Astrocyte (in vitro differentiated cells and primary cell): ENCODE results near the gene SLC9A5. TPM values are rescaled to one million over a fixed set of nuclear protein-coding genes. Genes with fewer than 3 reads are reported as not detected.

Experiments
- microRNA-seq: library from miRNA; unstranded; fragments of <30 nt; microRNA quantifications from one replicate; pipeline ENCODE4 v1.2.0, GENCODE V29; 2020
- total RNA-seq: library from RNA; stranded (reverse); gene quantifications from 2 replicates; pipeline ENCODE4 v1.2.1, GENCODE V29; 2021

The SLC9A5 gene
- total RNA-seq, 1 donor from 2014 or later: 2.5 TPM

Small RNAs within 50 kb of the gene (microRNA-seq; reads per million reads assigned to microRNA genes)
- 411 reads per million, percentile 76 among the genes with 10 or more reads in this experiment for gene MIR328

Other genes starting within 250 kb of the SLC9A5 start
- gene CBFB, start 219.8 kb upstream of the SLC9A5 start, total RNA-seq: 94.8 and 104 TPM in 2 replicates
- 16.1 and 17.1 TPM in 2 replicates for gene PHAF1, start 139.0 kb upstream of the SLC9A5 start, total RNA-seq
- 7.6 and 9.4 TPM in 2 replicates for gene B3GNT9, start 98.0 kb upstream of the SLC9A5 start, total RNA-seq
- 10.1 and 11.0 TPM in 2 replicates for gene TRADD, start 89.1 kb upstream of the SLC9A5 start, total RNA-seq
- gene FBXL8, start 89.0 kb upstream of the SLC9A5 start, total RNA-seq: 5.6 and 6.8 TPM in 2 replicates
- gene HSF4, start 84.2 kb upstream of the SLC9A5 start, total RNA-seq: 4.4 and 4.5 TPM in 2 replicates
- gene NOL3, start 78.4 kb upstream of the SLC9A5 start, total RNA-seq: 9.5 and 10.9 TPM in 2 replicates
- gene MATCAP1, start 65.0 kb upstream of the SLC9A5 start, total RNA-seq: 26.1 TPM in 2 replicates
- gene EXOC3L1, start 58.8 kb upstream of the SLC9A5 start, total RNA-seq: 0.45 and 0.62 TPM in 2 replicates
- 44.7 and 51.2 TPM in 2 replicates for gene E2F4, start 56.8 kb upstream of the SLC9A5 start, total RNA-seq
- gene ELMO3, start 49.8 kb upstream of the SLC9A5 start, total RNA-seq: 1.2 and 1.4 TPM in 2 replicates
- gene TMEM208, start 21.8 kb upstream of the SLC9A5 start, total RNA-seq: 47.5 and 51.6 TPM in 2 replicates
- gene FHOD1, start 1.5 kb upstream of the SLC9A5 start, total RNA-seq: 38.1 and 40.5 TPM in 2 replicates
- gene PLEKHG4, start 30.6 kb downstream of the SLC9A5 start, total RNA-seq: 1.8 and 2.4 TPM in 2 replicates
- gene KCTD19, start 77.8 kb downstream of the SLC9A5 start, total RNA-seq: not detected in 2 replicates
- not detected in 2 replicates for gene LRRC36, start 77.8 kb downstream of the SLC9A5 start, total RNA-seq
- gene TPPP3, start 144.5 kb downstream of the SLC9A5 start, total RNA-seq: 0.65 and 0.75 TPM in 2 replicates
- 3.7 and 4.4 TPM in 2 replicates for gene ZDHHC1, start 167.5 kb downstream of the SLC9A5 start, total RNA-seq
- gene HSD11B2, start 182.1 kb downstream of the SLC9A5 start, total RNA-seq: 0.14 TPM in 1 of 2 replicates, not detected in the other
- 114 TPM in 2 replicates for gene ATP6V0D1, start 232.2 kb downstream of the SLC9A5 start, total RNA-seq
- not detected in 2 replicates for gene AGRP, start 234.6 kb downstream of the SLC9A5 start, total RNA-seq